Activated CD4-positive, alpha-beta T cell treated with anti-CD3 and anti-CD28 coated beads, Interleukin-2, Interleukin-6, amounts not matched to agents 100 ng/mL and 50 ng/mL, durations not matched to agents 16 hours and 8 hours (primary cell): ENCODE measurements around the gene PTDSS2.
A peak's percentile ranks its signal among the peaks of the same experiment; 100 is the strongest.
"Not testable (repeated sequence)": the region's sequence is repeated elsewhere in the genome, so short reads cannot be mapped to it uniquely, and the experiment has no call there.

Source experiments
- DNase-seq: peaks from one replicate; pipeline ENCODE4 v3.0.0-alpha.2; 2020

Gene PTDSS2

GRCh38 chr11:449889-450808, at the start of gene PTDSS2:
PTDSS2 (plus strand) TSS chr11:450279; CDS start chr11:450456, 177 bp downstream.
- DNase-seq, result peak; percentile 97

GRCh38 chr11:401196-401595, 48.9 kb upstream of the PTDSS2 start:
- not testable (repeated sequence) for DNase-seq

GRCh38 chr11:403021-403760, 46.9 kb upstream of the PTDSS2 start:
- DNase-seq, result no peak

- DNase-seq, result no peak
Measured at GRCh38 chr11:403761-404431, 46.2 kb upstream of the PTDSS2 start.

- DNase-seq, result no peak
Measured at GRCh38 chr11:404551-405264, 45.4 kb upstream of the PTDSS2 start.

GRCh38 chr11:405323-405953, 44.6 kb upstream of the PTDSS2 start:
- no peak for DNase-seq

GRCh38 chr11:405954-406795, 43.9 kb upstream of the PTDSS2 start:
- DNase-seq, result no peak

- DNase-seq, result peak; percentile 91
Measured at GRCh38 chr11:406796-407650, 43.1 kb upstream of the PTDSS2 start.

GRCh38 chr11:407651-408123, 42.4 kb upstream of the PTDSS2 start:
- DNase-seq, result no peak

- no peak for DNase-seq
Measured at GRCh38 chr11:408154-409007, 41.7 kb upstream of the PTDSS2 start.

GRCh38 chr11:409008-409599, 41.0 kb upstream of the PTDSS2 start:
- no peak for DNase-seq

- DNase-seq, result no peak
Measured at GRCh38 chr11:409600-410483, 40.2 kb upstream of the PTDSS2 start.

GRCh38 chr11:410711-411110, 39.4 kb upstream of the PTDSS2 start:
- not testable (repeated sequence) for DNase-seq

GRCh38 chr11:411520-411919, 38.6 kb upstream of the PTDSS2 start:
- not testable (repeated sequence) for DNase-seq

- no peak for DNase-seq
Measured at GRCh38 chr11:412641-413119, 37.4 kb upstream of the PTDSS2 start.

GRCh38 chr11:413120-414081, 36.7 kb upstream of the PTDSS2 start:
- no peak for DNase-seq
